ENCODE results near the gene PARP8.
"Not testable (repeated sequence)": the region's sequence is repeated elsewhere in the genome, so short reads cannot be mapped to it uniquely, and the experiment has no call there.

The PARP8 gene

GRCh38 chr5:50791813-50792212 is 125.4 kb downstream of the PARP8 start:
- DNase-seq (ENCODE audit: low spot score) = no peak

- no peak for DNase-seq (ENCODE audit: low spot score)
These were observed 126.4 kb downstream of the PARP8 start for GRCh38 chr5:50792843-50793242.

- no peak for DNase-seq (ENCODE audit: low spot score)
These were observed 128.4 kb downstream of the PARP8 start for GRCh38 chr5:50794812-50795211.

GRCh38 chr5:50798002-50798401 is 131.6 kb downstream of the PARP8 start:
- DNase-seq (ENCODE audit: low spot score) = no peak

GRCh38 chr5:50799596-50799995 is 133.2 kb downstream of the PARP8 start:
- no peak for DNase-seq (ENCODE audit: low spot score)

- DNase-seq (ENCODE audit: low spot score) = no peak
These were observed 134.0 kb downstream of the PARP8 start for GRCh38 chr5:50800410-50800809.

- DNase-seq (ENCODE audit: low spot score) = no peak
These were observed 141.2 kb downstream of the PARP8 start for GRCh38 chr5:50807661-50808060.

- no peak for DNase-seq (ENCODE audit: low spot score)
These were observed 142.0 kb downstream of the PARP8 start for GRCh38 chr5:50808406-50808805.

GRCh38 chr5:50811746-50812145 is 145.3 kb downstream of the PARP8 start:
- not testable (repeated sequence) for DNase-seq (ENCODE audit: low spot score)

- no peak for DNase-seq (ENCODE audit: low spot score)
These were observed 147.3 kb downstream of the PARP8 start for GRCh38 chr5:50813691-50814090.

GRCh38 chr5:50814556-50814955 is 148.1 kb downstream of the PARP8 start:
- no peak for DNase-seq (ENCODE audit: low spot score)

GRCh38 chr5:50822046-50822445 is 155.6 kb downstream of the PARP8 start:
- no peak for DNase-seq (ENCODE audit: low spot score)

GRCh38 chr5:50822761-50823160 is 156.3 kb downstream of the PARP8 start:
- DNase-seq (ENCODE audit: low spot score) = no peak

GRCh38 chr5:50823568-50823967 is 157.1 kb downstream of the PARP8 start:
- no peak for DNase-seq (ENCODE audit: low spot score)

- DNase-seq (ENCODE audit: low spot score) = no peak
These were observed 157.7 kb downstream of the PARP8 start for GRCh38 chr5:50824109-50824508.

GRCh38 chr5:50827516-50828247 is 161.2 kb downstream of the PARP8 start:
- DNase-seq (ENCODE audit: low spot score) = no peak

- no peak for DNase-seq (ENCODE audit: low spot score)
These were observed 162.6 kb downstream of the PARP8 start for GRCh38 chr5:50829023-50829422.

GRCh38 chr5:50832657-50833284 is 166.3 kb downstream of the PARP8 start:
- DNase-seq (ENCODE audit: low spot score) = no peak

- no peak for DNase-seq (ENCODE audit: low spot score)
These were observed 169.9 kb downstream of the PARP8 start for GRCh38 chr5:50836356-50836755.

GRCh38 chr5:50839472-50839871 is 173.0 kb downstream of the PARP8 start:
- no peak for DNase-seq (ENCODE audit: low spot score)

GRCh38 chr5:50843091-50843490 is 176.7 kb downstream of the PARP8 start:
- no peak for DNase-seq (ENCODE audit: low spot score)

GRCh38 chr5:50846261-50846660 is 179.8 kb downstream of the PARP8 start:
- no peak for DNase-seq (ENCODE audit: low spot score)

- no peak for DNase-seq (ENCODE audit: low spot score)
These were observed 183.1 kb downstream of the PARP8 start for GRCh38 chr5:50849554-50849953.

GRCh38 chr5:50853151-50853550 is 186.7 kb downstream of the PARP8 start:
- no peak for DNase-seq (ENCODE audit: low spot score)

All from hepatic stellate cell (primary cell).